GM06990 (cell line): ENCODE results near the gene TSHZ1.

Experiments
- DNase-seq: peaks from one replicate; pipeline ENCODE4 v3.0.0-alpha.2; 2011; ENCODE audit not compliant: insufficient read length; ENCODE audit errors: extremely low read depth
- H3K27me3 ChIP-seq: replicated peaks from 2 replicates; pipeline ENCODE4 v1.6.0; 2011; ENCODE audit warnings: low read length; ENCODE audit not compliant: control insufficient read depth, insufficient read depth
- H3K36me3 ChIP-seq: 2 replicates; pipeline ENCODE4 v1.5.1; 2011; ENCODE audit warnings: low read length; ENCODE audit not compliant: control insufficient read depth, insufficient read depth
- H3K4me3 ChIP-seq: replicated peaks from 2 replicates; pipeline ENCODE4 v1.5.1; 2011; ENCODE audit warnings: low read depth, mild to moderate bottlenecking, control low read depth, low read length
- TF ChIP-seq, protein P1 (sequence below): IDR thresholded peaks from 2 replicates; pipeline ENCODE4 v1.5.1; 2011; ENCODE audit warnings: low read length, control low read depth, mild to moderate bottlenecking, inconsistent platforms; ENCODE audit not compliant: insufficient read depth, poor library complexity, severe bottlenecking

TSHZ1 gene

GRCh38 chr18:75276818-75277609, 66.4 kb downstream of the TSHZ1 start:
- Histone ChIP-seq H3K36me3 (no peaks in the 10 kb centered on the region), H3K27me3 (no peaks in the 10 kb centered on the region), H3K4me3 (no peak overlapping the region)
- TF ChIP-seq, protein P1, sequence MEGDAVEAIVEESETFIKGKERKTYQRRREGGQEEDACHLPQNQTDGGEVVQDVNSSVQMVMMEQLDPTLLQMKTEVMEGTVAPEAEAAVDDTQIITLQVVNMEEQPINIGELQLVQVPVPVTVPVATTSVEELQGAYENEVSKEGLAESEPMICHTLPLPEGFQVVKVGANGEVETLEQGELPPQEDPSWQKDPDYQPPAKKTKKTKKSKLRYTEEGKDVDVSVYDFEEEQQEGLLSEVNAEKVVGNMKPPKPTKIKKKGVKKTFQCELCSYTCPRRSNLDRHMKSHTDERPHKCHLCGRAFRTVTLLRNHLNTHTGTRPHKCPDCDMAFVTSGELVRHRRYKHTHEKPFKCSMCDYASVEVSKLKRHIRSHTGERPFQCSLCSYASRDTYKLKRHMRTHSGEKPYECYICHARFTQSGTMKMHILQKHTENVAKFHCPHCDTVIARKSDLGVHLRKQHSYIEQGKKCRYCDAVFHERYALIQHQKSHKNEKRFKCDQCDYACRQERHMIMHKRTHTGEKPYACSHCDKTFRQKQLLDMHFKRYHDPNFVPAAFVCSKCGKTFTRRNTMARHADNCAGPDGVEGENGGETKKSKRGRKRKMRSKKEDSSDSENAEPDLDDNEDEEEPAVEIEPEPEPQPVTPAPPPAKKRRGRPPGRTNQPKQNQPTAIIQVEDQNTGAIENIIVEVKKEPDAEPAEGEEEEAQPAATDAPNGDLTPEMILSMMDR, result no peak
- no peak for DNase-seq

DNA sequence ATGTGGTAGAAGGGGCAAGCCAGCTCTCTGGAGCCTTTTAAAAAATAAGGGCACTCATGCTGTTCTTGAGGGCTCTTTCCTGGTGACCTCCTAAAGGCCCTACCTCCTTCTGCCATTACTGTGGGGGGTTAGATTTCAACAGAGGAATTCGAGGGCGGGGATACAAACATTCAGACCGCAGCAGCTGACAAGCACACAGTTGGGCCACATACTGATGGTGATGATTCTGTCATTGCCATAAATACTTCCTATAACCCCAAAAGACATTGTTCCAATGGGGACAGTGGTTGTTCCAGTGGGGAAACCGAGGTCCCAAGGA, 67.0 kb downstream of the TSHZ1 start:
- Histone ChIP-seq H3K4me3 (no peak overlapping the region), H3K27me3 (no peaks in the 10 kb centered on the region), H3K36me3 (no peaks in the 10 kb centered on the region)
- TF ChIP-seq, protein P1, result no peak
- no peak for DNase-seq

DNA sequence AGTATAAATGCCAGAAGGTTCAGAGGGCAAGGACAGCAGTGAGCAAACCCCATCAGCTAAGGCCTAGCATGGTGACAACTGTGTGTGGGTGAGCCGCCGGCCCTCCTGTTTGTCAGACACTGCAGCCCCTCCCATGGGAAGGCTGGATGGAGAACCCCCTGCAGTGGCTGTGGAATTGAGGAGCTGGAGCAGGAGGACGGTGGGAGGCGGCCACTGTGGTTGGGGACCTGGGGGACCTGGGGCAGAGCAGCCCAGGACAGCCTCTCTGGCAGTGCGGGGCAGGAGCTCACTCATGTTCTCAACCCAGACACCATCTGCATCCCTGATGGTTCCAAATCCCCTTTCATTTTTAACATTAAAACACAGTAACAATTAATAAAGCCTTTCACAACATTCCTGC, 68.8 kb downstream of the TSHZ1 start:
- DNase-seq, result no peak
- TF ChIP-seq, protein P1, result no peak
- Histone ChIP-seq H3K4me3 (no peak overlapping the region), H3K27me3 (no peaks in the 10 kb centered on the region), H3K36me3 (no peaks in the 10 kb centered on the region)

DNA sequence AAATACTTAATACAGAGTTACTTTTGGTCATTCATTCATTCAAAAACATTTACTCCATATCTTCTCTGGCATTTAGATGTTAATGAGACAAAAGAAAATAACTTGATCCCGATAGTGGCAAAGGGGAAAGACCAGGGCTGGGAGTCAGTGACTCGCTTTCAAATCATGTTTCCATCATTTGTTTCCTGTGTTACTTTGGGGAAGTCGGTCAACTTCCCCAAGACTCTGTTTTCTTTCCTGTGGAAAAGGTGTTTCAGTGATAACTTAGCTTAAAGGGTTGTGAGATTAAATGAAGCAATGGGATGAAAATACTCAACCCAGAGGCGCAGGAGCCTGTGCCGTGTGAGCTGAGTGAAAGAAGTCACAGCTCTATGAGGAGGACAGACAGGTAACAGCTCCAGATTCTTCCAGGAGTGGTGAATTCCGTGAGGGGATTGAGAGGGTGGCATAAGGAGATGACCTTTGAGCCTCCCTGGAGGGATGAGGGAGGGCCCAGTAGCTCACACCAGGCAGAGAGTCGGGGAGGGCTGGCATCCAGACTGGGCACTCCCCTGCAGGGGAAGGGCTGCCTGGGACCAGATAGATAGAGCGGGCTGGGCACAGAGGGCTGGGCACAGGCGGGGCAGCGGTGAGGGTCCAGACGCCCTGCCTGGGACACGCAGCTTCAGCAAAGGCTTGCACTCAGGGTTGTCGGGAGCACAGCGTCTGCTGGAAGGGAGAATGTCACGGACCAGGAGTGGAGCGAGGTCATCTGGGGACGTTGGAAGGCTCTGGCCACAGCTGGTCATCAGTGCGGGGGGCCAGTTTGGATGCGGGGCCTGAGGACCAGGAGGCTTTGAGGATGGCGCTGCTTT, 70.1 kb downstream of the TSHZ1 start:
- TF ChIP-seq, protein P1, result no peak
- no peak for DNase-seq
- no peaks in the 10 kb centered on the region for H3K27me3 ChIP-seq
- H3K36me3 ChIP-seq, result peaks cover 2% of the 10 kb centered on the region
- no peak overlapping the region for H3K4me3 ChIP-seq

- peaks cover 5% of the 10 kb centered on the region for H3K36me3 ChIP-seq
- H3K4me3 ChIP-seq, result no peak overlapping the region
- TF ChIP-seq, protein P1, result no peak
- no peaks in the 10 kb centered on the region for H3K27me3 ChIP-seq
- no peak for DNase-seq
Observed at GRCh38 chr18:75282746-75283145, 72.1 kb downstream of the TSHZ1 start.
